HCT116 (cell line): ENCODE results near the gene EIF2D. TPM values are rescaled to one million over a fixed set of nuclear protein-coding genes. Genes with fewer than 3 reads are reported as not detected.

Source experiments
- ATAC-seq: fragments of 200-7000 bp; cut with Tn5 transposase; 2 replicates; pipeline ENCODE4 v1.9.1; 2020; ENCODE audit warnings: mild to moderate bottlenecking, moderate library complexity
- BruUV-seq: library from RNA; stranded (reverse); fragments of 400-500 nt; replicated peaks from 2 replicates; lab custom pipeline; 2021; lab: Mats Ljungman, UMichigan
- CTCF ChIA-PET: fragments of 300-600 bp; sonication (Branson Sonifier 250); formaldehyde crosslinking; loops from one replicate; lab custom pipeline; 2021; ENCODE audit warnings: antibody characterized with exemption; lab: Charles Lee
- POLR2A ChIA-PET: fragments of 300-600, 350-600 bp; sonication (Branson Sonifier 250); formaldehyde crosslinking; loops from one replicate; lab custom pipeline; 2021; ENCODE audit warnings: antibody characterized with exemption; lab: Charles Lee
- RAD21 ChIA-PET, 2 experiments: fragments of 300-600 bp; sonication (Branson Sonifier 250); formaldehyde crosslinking; loops; one replicate each; lab custom pipeline; 2023; ENCODE audit warnings: low total read pairs in 2 of 2; ENCODE audit not compliant: uncharacterized antibody in 2 of 2, unreplicated experiment in 2 of 2, low non-redundant PET in 1 of 2; lab: Charles Lee
- DNase-seq: peaks from one replicate; pipeline ENCODE4 v3.0.0-alpha.2; 2010; ENCODE audit warnings: low read depth, low spot score
- H2AFZ ChIP-seq: fragments of 200-600 bp; shearing (Covaris generic), sonication (generic); 2 replicates; pipeline ENCODE4 v1.6.1; 2017; ENCODE audit warnings: low read depth, mixed run types, mixed read lengths, antibody characterized with exemption, low read length; ENCODE audit not compliant: poor library complexity, severe bottlenecking
- H3K27ac ChIP-seq: 2 replicates; pipeline ENCODE4 v1.5.1; 2012; ENCODE audit warnings: low read depth, low read length
- H3K27me3 ChIP-seq: fragments of 200-600 bp; sonication (generic); 2 replicates; pipeline ENCODE4 v1.6.1; 2016; ENCODE audit warnings: mixed run types, low read length, mixed read lengths; ENCODE audit not compliant: insufficient read depth
- H3K36me3 ChIP-seq, 2 experiments: fragments of 200-500 bp in 1 of 2; fragments of 200-600 bp in 1 of 2; sonication (Bioruptor generic) in 1 of 2; sonication (generic) in 1 of 2; 2 replicates each; pipeline versions ENCODE4 v1.5.1 to v1.6.1; 2014 to 2016; ENCODE audit warnings: low read length in 2 of 2, inconsistent platforms in 1 of 2, mixed read lengths in 1 of 2, mixed run types in 1 of 2; ENCODE audit not compliant: insufficient read depth in 2 of 2, control insufficient read depth in 1 of 2
- H3K4me1 ChIP-seq, 2 experiments: fragments of 200-600 bp in 1 of 2; sonication (generic) in 1 of 2; 2 replicates each; pipeline versions ENCODE4 v1.5.1 to v1.6.1; 2012 to 2017; ENCODE audit warnings: low read length in 2 of 2, inconsistent platforms in 1 of 2, mild to moderate bottlenecking in 1 of 2, mixed read lengths in 1 of 2, mixed run types in 1 of 2, moderate library complexity in 1 of 2; ENCODE audit not compliant: insufficient read depth in 2 of 2, control insufficient read depth in 1 of 2
- H3K4me2 ChIP-seq: fragments of 200-600 bp; sonication (generic); 2 replicates; pipeline ENCODE4 v1.6.1; 2017; ENCODE audit warnings: mixed run types, low read length, mixed read lengths
- H3K4me3 ChIP-seq, 2 experiments: fragments of 200-600 bp in 1 of 2; sonication (generic) in 1 of 2; replicated peaks in 1 of 2; 2 replicates each; pipeline ENCODE4 v1.5.1; 2011 to 2016; ENCODE audit warnings: low read length in 2 of 2, control low read depth in 1 of 2, low read depth in 1 of 2, mild to moderate bottlenecking in 1 of 2, mixed read lengths in 1 of 2, mixed run types in 1 of 2
- H3K79me2 ChIP-seq: fragments of 200-600 bp; sonication (generic); 2 replicates; pipeline ENCODE4 v1.6.1; 2017; ENCODE audit warnings: mild to moderate bottlenecking, mixed run types, low read length, moderate library complexity, mixed read lengths; ENCODE audit not compliant: insufficient read depth
- H3K9ac ChIP-seq: fragments of 200-600 bp; sonication (generic); 2 replicates; pipeline ENCODE4 v1.6.1; 2016; ENCODE audit warnings: low read length, mixed read lengths
- H3K9me2 ChIP-seq: fragments of 200-600 bp; sonication (generic), shearing (Covaris generic); 2 replicates; pipeline ENCODE4 v1.6.1; 2017; ENCODE audit warnings: mixed run types, mild to moderate bottlenecking, moderate library complexity; ENCODE audit not compliant: insufficient read depth
- H3K9me3 ChIP-seq, 2 experiments: fragments of 200-500 bp in 1 of 2; fragments of 200-600 bp in 1 of 2; sonication (Bioruptor generic) in 1 of 2; sonication (generic) in 1 of 2; 2 replicates each; pipeline ENCODE4 v1.6.1; 2014 to 2017; ENCODE audit warnings: low read length in 2 of 2, mixed read lengths in 2 of 2, inconsistent platforms in 1 of 2, low read depth in 1 of 2, mild to moderate bottlenecking in 1 of 2, mixed run types in 1 of 2, moderate library complexity in 1 of 2; ENCODE audit not compliant: control insufficient read depth in 1 of 2, insufficient read depth in 1 of 2
- H4K20me1 ChIP-seq: fragments of 200-600 bp; sonication (generic), shearing (Covaris generic); 2 replicates; pipeline ENCODE4 v1.6.1; 2017; ENCODE audit warnings: mixed run types, mild to moderate bottlenecking, moderate library complexity; ENCODE audit not compliant: insufficient read depth
- CBX3 ChIP-seq: IDR thresholded peaks from 2 replicates; pipeline ENCODE4 v1.6.1; 2012; ENCODE audit warnings: low read depth
- EZH2 ChIP-seq: fragments of 200-600 bp; sonication (generic); IDR thresholded peaks from 2 replicates; pipeline ENCODE4 v1.6.1; 2017; ENCODE audit warnings: antibody characterized with exemption, mixed run types
- POLR2AphosphoS5 ChIP-seq: IDR thresholded peaks from 2 replicates; pipeline ENCODE4 v1.6.1; 2011; ENCODE audit warnings: mild to moderate bottlenecking, low read depth, low read length, moderate library complexity
- SIN3A ChIP-seq: IDR thresholded peaks from 2 replicates; pipeline ENCODE4 v1.6.1; 2012; ENCODE audit warnings: low read depth
- SP1 ChIP-seq: IDR thresholded peaks from 2 replicates; pipeline ENCODE4 v1.6.1; 2012; ENCODE audit warnings: low read depth
- TCF7L2 ChIP-seq: IDR thresholded peaks from 2 replicates; pipeline ENCODE4 v1.7.0; 2011; ENCODE audit warnings: borderline replicate concordance, inconsistent platforms; ENCODE audit not compliant: insufficient read depth, insufficient read length; ENCODE audit errors: extremely low read depth
- YY1 ChIP-seq: IDR thresholded peaks from 2 replicates; pipeline ENCODE4 v1.6.1; 2011; ENCODE audit warnings: low read length, low read depth, moderate library complexity, mild to moderate bottlenecking; ENCODE audit not compliant: insufficient replicate concordance; ENCODE audit errors: extremely low read depth
- intact Hi-C: fragments of 100-400 bp; cut with micrococcal nuclease; formaldehyde crosslinking; loops from 2 replicates; pipeline ENCODE4 v1.10.0; 2022
- total RNA-seq: library from RNA; stranded (reverse); gene quantifications from one replicate; pipeline ENCODE4 v1.2.1, GENCODE V29; 2021; ENCODE audit not compliant: unreplicated experiment
- TF ChIP-seq, protein P1 (sequence below): IDR thresholded peaks from 2 replicates; pipeline ENCODE4 v1.6.1; 2011; ENCODE audit warnings: mild to moderate bottlenecking, low read length, moderate library complexity; ENCODE audit not compliant: insufficient replicate concordance; ENCODE audit errors: extremely low read depth
- TF ChIP-seq, protein P2 (sequence below): IDR thresholded peaks from 2 replicates; pipeline ENCODE4 v1.6.1; 2012; ENCODE audit warnings: low read depth

The EIF2D gene
- total RNA-seq, 1 experiment from 2014 or later = 54.8 TPM

DNA sequence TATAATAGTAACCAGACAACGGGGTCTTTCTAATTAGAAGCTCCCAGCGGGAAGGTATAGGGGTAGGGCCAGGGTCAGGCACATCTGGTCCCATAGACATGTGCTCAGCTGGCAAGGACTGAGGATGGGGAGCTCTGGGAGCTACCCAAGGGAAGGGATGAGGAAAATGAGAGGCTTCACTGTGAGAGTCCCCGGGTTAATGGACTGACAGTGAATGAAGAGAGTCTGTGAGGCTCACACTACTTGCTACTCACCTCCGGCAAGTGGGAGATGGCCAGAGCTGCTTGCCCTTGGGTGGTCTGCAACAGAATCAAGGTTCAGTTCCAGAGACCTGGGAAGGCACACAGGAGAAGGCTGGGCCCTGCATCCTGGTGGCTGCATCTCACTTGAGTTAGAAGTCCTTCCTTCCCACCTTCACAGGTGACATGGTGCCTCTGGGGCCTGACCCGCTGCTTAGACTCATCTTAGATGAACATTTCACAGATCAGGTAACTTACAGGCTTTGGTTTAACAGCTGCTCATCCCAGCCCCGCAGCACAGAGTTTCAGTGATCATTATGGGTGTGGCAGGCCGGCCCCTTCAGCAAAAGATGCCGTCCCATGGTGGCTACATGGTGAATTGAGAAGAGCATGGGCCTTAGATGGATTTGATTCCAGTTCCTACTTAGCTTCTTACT lies 31.7 kb downstream of the EIF2D start:
- TF ChIP-seq SP1 = no peak
- TF ChIP-seq POLR2AphosphoS5 = no peak
- TF ChIP-seq EZH2 = no peak
- TF ChIP-seq, protein P1, sequence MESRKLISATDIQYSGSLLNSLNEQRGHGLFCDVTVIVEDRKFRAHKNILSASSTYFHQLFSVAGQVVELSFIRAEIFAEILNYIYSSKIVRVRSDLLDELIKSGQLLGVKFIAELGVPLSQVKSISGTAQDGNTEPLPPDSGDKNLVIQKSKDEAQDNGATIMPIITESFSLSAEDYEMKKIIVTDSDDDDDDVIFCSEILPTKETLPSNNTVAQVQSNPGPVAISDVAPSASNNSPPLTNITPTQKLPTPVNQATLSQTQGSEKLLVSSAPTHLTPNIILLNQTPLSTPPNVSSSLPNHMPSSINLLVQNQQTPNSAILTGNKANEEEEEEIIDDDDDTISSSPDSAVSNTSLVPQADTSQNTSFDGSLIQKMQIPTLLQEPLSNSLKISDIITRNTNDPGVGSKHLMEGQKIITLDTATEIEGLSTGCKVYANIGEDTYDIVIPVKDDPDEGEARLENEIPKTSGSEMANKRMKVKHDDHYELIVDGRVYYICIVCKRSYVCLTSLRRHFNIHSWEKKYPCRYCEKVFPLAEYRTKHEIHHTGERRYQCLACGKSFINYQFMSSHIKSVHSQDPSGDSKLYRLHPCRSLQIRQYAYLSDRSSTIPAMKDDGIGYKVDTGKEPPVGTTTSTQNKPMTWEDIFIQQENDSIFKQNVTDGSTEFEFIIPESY = no peak
- no peak for TF ChIP-seq SIN3A
- TF ChIP-seq YY1 = no peak
- no peak for TF ChIP-seq CBX3
- no peak for TF ChIP-seq TCF7L2
- TF ChIP-seq, protein P2, sequence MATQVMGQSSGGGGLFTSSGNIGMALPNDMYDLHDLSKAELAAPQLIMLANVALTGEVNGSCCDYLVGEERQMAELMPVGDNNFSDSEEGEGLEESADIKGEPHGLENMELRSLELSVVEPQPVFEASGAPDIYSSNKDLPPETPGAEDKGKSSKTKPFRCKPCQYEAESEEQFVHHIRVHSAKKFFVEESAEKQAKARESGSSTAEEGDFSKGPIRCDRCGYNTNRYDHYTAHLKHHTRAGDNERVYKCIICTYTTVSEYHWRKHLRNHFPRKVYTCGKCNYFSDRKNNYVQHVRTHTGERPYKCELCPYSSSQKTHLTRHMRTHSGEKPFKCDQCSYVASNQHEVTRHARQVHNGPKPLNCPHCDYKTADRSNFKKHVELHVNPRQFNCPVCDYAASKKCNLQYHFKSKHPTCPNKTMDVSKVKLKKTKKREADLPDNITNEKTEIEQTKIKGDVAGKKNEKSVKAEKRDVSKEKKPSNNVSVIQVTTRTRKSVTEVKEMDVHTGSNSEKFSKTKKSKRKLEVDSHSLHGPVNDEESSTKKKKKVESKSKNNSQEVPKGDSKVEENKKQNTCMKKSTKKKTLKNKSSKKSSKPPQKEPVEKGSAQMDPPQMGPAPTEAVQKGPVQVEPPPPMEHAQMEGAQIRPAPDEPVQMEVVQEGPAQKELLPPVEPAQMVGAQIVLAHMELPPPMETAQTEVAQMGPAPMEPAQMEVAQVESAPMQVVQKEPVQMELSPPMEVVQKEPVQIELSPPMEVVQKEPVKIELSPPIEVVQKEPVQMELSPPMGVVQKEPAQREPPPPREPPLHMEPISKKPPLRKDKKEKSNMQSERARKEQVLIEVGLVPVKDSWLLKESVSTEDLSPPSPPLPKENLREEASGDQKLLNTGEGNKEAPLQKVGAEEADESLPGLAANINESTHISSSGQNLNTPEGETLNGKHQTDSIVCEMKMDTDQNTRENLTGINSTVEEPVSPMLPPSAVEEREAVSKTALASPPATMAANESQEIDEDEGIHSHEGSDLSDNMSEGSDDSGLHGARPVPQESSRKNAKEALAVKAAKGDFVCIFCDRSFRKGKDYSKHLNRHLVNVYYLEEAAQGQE = no peak
- POLR2A ChIA-PET = no interaction called here

More for the DNA sequence above, 31.7 kb downstream of the EIF2D start:
- no peak overlapping the region for H2AFZ ChIP-seq
- H3K9me2 ChIP-seq = no peaks in the 10 kb centered on the region
- ATAC-seq (no peak), DNase-seq (no peak)
- H3K27ac ChIP-seq = no peak overlapping the region
- H3K9ac ChIP-seq = no peak overlapping the region
- H3K4me2 ChIP-seq = no peak overlapping the region
- H3K27me3 ChIP-seq = no peaks in the 10 kb centered on the region
- RAD21 ChIA-PET = no interaction called here
- no peaks in the 10 kb centered on the region for H4K20me1 ChIP-seq
- H3K4me1 ChIP-seq = no peaks in the 10 kb centered on the region
- intact Hi-C loops = no loop called here
- H3K36me3 ChIP-seq = no peaks in the 10 kb centered on the region
- no peak overlapping the region for H3K4me3 ChIP-seq
- BruUV-seq = no TSS peak
- H3K79me2 ChIP-seq = no peaks in the 10 kb centered on the region
- H3K9me3 ChIP-seq = no peaks in the 10 kb centered on the region
- CTCF ChIA-PET = interaction anchor here (1.4 to 6.9 kb wide), 2 partner anchors 77 to 90 kb away, joined by 4 to 96 read pairs; no protein-coding TSS in a partner anchor
